GM23338 (cell line): ENCODE data around the gene WWP2. TPM values are rescaled to one million over a fixed set of nuclear protein-coding genes. Genes with fewer than 3 reads are reported as not detected.
A peak's percentile ranks its signal among the peaks of the same experiment; 100 is the strongest.

Experiments used
- ATAC-seq: fragments of 200-7000 bp; cut with Tn5 transposase; 3 replicates; pipeline ENCODE4 v1.9.1; 2020
- DNase-seq: peaks from one replicate; pipeline ENCODE4 v3.0.0-alpha.2; 2015; ENCODE audit warnings: low spot score
- H2AFZ ChIP-seq: fragments of 200-600 bp; sonication (generic); 2 replicates; pipeline ENCODE4 v1.8.0; 2016; ENCODE audit warnings: antibody characterized with exemption, mild to moderate bottlenecking, moderate library complexity
- H3F3A ChIP-seq: fragments of 200-600 bp; sonication (generic); replicated peaks from 2 replicates; pipeline ENCODE4 v1.8.0; 2017; ENCODE audit warnings: antibody characterized with exemption, mixed run types, low read depth
- H3K27ac ChIP-seq: fragments of 200-600 bp; sonication (generic); 2 replicates; pipeline ENCODE4 v1.6.1; 2016; ENCODE audit warnings: low read depth
- H3K27me3 ChIP-seq: fragments of 200-600 bp; sonication (generic); 2 replicates; pipeline ENCODE4 v1.8.0; 2016; ENCODE audit warnings: mild to moderate bottlenecking, mixed run types, moderate library complexity; ENCODE audit not compliant: insufficient read depth
- H3K36me3 ChIP-seq: fragments of 200-600 bp; sonication (generic); 2 replicates; pipeline ENCODE4 v1.8.0; 2016; ENCODE audit warnings: mild to moderate bottlenecking; ENCODE audit not compliant: insufficient read depth
- H3K4me1 ChIP-seq: fragments of 200-600 bp; sonication (generic); 2 replicates; pipeline ENCODE4 v1.8.0; 2016; ENCODE audit warnings: mild to moderate bottlenecking, moderate library complexity; ENCODE audit not compliant: insufficient read depth
- H3K4me2 ChIP-seq: fragments of 200-600 bp; sonication (generic); 2 replicates; pipeline ENCODE4 v1.7.1; 2017; ENCODE audit warnings: mixed run types
- H3K4me3 ChIP-seq: fragments of 200-600 bp; sonication (generic); 2 replicates; pipeline ENCODE4 v1.6.1; 2016; ENCODE audit warnings: mixed run types
- H3K79me2 ChIP-seq: fragments of 200-600 bp; sonication (generic); replicated peaks from 2 replicates; pipeline ENCODE4 v1.8.0; 2017; ENCODE audit warnings: mild to moderate bottlenecking; ENCODE audit not compliant: insufficient read depth
- H3K9me2 ChIP-seq: fragments of 200-600 bp; sonication (generic); 2 replicates; pipeline ENCODE4 v1.8.0; 2017; ENCODE audit not compliant: insufficient read depth
- H4K20me1 ChIP-seq: fragments of 200-600 bp; sonication (generic); replicated peaks from 2 replicates; pipeline ENCODE4 v1.8.0; 2017; ENCODE audit warnings: mild to moderate bottlenecking; ENCODE audit not compliant: insufficient read depth
- H3K27ac Mint-ChIP-seq: 2 replicates; pipeline ENCODE4 v1.8.0; 2020; ENCODE audit warnings: inconsistent platforms, mild to moderate bottlenecking, moderate library complexity, mixed read lengths
- H3K27me3 Mint-ChIP-seq: 3 replicates; pipeline ENCODE4 v1.8.0; 2022; ENCODE audit warnings: low read depth, mild to moderate bottlenecking, moderate library complexity, mixed read lengths, inconsistent platforms; ENCODE audit not compliant: insufficient read depth, poor library complexity
- H3K36me3 Mint-ChIP-seq: 3 replicates; pipeline ENCODE4 v1.8.0; 2021; ENCODE audit warnings: low read depth, mild to moderate bottlenecking, inconsistent platforms, moderate library complexity, mixed read lengths
- H3K4me1 Mint-ChIP-seq: 3 replicates; pipeline ENCODE4 v1.8.0; 2020; ENCODE audit warnings: mild to moderate bottlenecking, inconsistent platforms, mixed read lengths
- H3K4me3 Mint-ChIP-seq: 3 replicates; pipeline ENCODE4 v1.8.0; 2021; ENCODE audit warnings: moderate library complexity, mild to moderate bottlenecking, inconsistent platforms, mixed read lengths
- H3K9me3 Mint-ChIP-seq: 3 replicates; pipeline ENCODE4 v1.8.0; 2020; ENCODE audit warnings: moderate library complexity, mild to moderate bottlenecking, inconsistent platforms, mixed read lengths
- CREB1 ChIP-seq: fragments of 250-450 bp; sonication (Bioruptor Pico); IDR thresholded peaks from 2 replicates; pipeline ENCODE4 v1.5.0; 2020; ENCODE audit warnings: low read depth, mild to moderate bottlenecking, moderate library complexity
- ETS1 ChIP-seq: IDR thresholded peaks from 2 replicates; pipeline ENCODE4 v1.6.1; 2016; ENCODE audit warnings: antibody characterized with exemption
- EZH2 ChIP-seq: fragments of 200-600 bp; sonication (generic); IDR thresholded peaks from one replicate; pipeline ENCODE4 v1.8.0; 2017; ENCODE audit warnings: antibody characterized with exemption, mild to moderate bottlenecking, low read depth; ENCODE audit not compliant: unreplicated experiment
- EZH2phosphoT487 ChIP-seq: fragments of 200-600 bp; sonication (generic); IDR thresholded peaks from one replicate; pipeline ENCODE4 v1.8.1; 2018; ENCODE audit warnings: antibody characterized with exemption; ENCODE audit not compliant: unreplicated experiment
- JUNB ChIP-seq: IDR thresholded peaks from one replicate; pipeline ENCODE4 v1.6.1; 2016; ENCODE audit warnings: antibody characterized with exemption; ENCODE audit not compliant: unreplicated experiment
- NANOG ChIP-seq: IDR thresholded peaks from 2 replicates; pipeline ENCODE4 v1.6.1; 2016; ENCODE audit warnings: antibody characterized with exemption, borderline replicate concordance
- POLR2AphosphoS5 ChIP-seq: IDR thresholded peaks from 2 replicates; pipeline ENCODE4 v1.6.1; 2016; ENCODE audit warnings: antibody characterized with exemption, low read depth
- REST ChIP-seq: IDR thresholded peaks from one replicate; pipeline ENCODE4 v1.6.1; 2018; ENCODE audit warnings: antibody characterized with exemption; ENCODE audit not compliant: unreplicated experiment
- STAT1 ChIP-seq: IDR thresholded peaks from one replicate; pipeline ENCODE4 v1.6.1; 2016; ENCODE audit warnings: antibody characterized with exemption; ENCODE audit not compliant: unreplicated experiment
- ZNF114 ChIP-seq: fragments of 250-450 bp; sonication (Bioruptor Pico); IDR thresholded peaks from 2 replicates; pipeline ENCODE4 v1.5.0; 2020; ENCODE audit warnings: mild to moderate bottlenecking, moderate library complexity
- ZNF331 ChIP-seq: fragments of 250-450 bp; sonication (Bioruptor Pico); IDR thresholded peaks from 2 replicates; pipeline ENCODE4 v1.5.0; 2020; ENCODE audit warnings: low read depth, mild to moderate bottlenecking, moderate library complexity
- polyA plus RNA-seq: library from polyadenylated mRNA; unstranded; fragments of >200 nt; fragmentation: Nextera tagmentation; extraction: Ambion mirVana; gene quantifications from 2 replicates; pipeline ENCODE4 v1.2.1, GENCODE V29; 2016
- total RNA-seq: library from RNA; depleted of rRNA; stranded (reverse); fragments of >200 nt; shearing (Covaris generic); gene quantifications from 2 replicates; pipeline ENCODE4 v1.2.3, GENCODE V29; 2014
- TF ChIP-seq, protein P1 (sequence below), 2 experiments: fragments of 200-600 bp in 1 of 2; sonication (generic) in 1 of 2; conservative IDR thresholded peaks; 2 replicates each; pipeline versions ENCODE4 v1.5.1 to v1.6.1; 2016 to 2017; ENCODE audit warnings: antibody characterized with exemption in 2 of 2, low read depth in 2 of 2, mild to moderate bottlenecking in 2 of 2, moderate library complexity in 1 of 2
- TF ChIP-seq, protein P2 (sequence below): fragments of 250-450 bp; sonication (Bioruptor Pico); IDR thresholded peaks from 2 replicates; pipeline ENCODE4 v1.5.0; 2020; ENCODE audit warnings: mild to moderate bottlenecking, moderate library complexity

WWP2 gene
- total and polyA plus RNA-seq, 2 experiments from 2014 or later, result 12.3 to 35.5 TPM

DNA sequence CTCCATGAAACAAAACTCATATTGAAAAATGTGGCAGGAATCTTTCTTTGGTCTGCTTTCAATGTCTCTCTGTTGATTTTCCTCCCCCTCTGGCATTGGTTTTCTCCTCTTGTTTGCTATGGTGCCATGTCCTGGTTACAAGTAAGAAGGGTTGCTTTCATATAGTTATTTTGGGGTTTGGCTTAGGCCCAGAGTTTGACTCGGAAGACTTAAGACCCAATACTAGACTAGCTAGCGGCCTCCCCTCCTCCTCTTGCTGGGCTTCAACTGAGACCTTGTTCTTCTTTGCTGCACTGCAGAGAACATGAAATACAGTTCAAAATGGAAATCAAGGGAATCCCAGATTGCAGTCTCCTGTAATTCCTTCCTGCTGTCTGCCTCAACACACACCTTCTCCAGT, 159.0 kb downstream of the WWP2 start:
- no peak overlapping the region for H2AFZ ChIP-seq
- no peaks in the 10 kb centered on the region for H3K27me3 ChIP-seq
- peaks cover 6% of the 10 kb centered on the region for H3K36me3 Mint-ChIP-seq
- peaks cover 15% of the 10 kb centered on the region for H3K4me1 ChIP-seq
- H3K9me3 Mint-ChIP-seq, result no peaks in the 10 kb centered on the region
- H3K4me2 ChIP-seq, result no peak overlapping the region
- H3K36me3 ChIP-seq, result no peaks in the 10 kb centered on the region
- H3K27me3 Mint-ChIP-seq, result peaks cover 2% of the 10 kb centered on the region
- 0 out of 2 replicates have a peak overlapping the region, but pooled peaks have one; percentile 55 for H3K27ac ChIP-seq
- DNase-seq, result no peak
- TF ChIP-seq ETS1, result no peak
- no peak for TF ChIP-seq JUNB
- TF ChIP-seq ZNF331, result no peak
- TF ChIP-seq, protein P1, sequence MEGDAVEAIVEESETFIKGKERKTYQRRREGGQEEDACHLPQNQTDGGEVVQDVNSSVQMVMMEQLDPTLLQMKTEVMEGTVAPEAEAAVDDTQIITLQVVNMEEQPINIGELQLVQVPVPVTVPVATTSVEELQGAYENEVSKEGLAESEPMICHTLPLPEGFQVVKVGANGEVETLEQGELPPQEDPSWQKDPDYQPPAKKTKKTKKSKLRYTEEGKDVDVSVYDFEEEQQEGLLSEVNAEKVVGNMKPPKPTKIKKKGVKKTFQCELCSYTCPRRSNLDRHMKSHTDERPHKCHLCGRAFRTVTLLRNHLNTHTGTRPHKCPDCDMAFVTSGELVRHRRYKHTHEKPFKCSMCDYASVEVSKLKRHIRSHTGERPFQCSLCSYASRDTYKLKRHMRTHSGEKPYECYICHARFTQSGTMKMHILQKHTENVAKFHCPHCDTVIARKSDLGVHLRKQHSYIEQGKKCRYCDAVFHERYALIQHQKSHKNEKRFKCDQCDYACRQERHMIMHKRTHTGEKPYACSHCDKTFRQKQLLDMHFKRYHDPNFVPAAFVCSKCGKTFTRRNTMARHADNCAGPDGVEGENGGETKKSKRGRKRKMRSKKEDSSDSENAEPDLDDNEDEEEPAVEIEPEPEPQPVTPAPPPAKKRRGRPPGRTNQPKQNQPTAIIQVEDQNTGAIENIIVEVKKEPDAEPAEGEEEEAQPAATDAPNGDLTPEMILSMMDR (conservative IDR thresholded peaks at IDR 0.05; ENCODE audit: low read depth in 2 of 2), result no peak
- TF ChIP-seq, protein P2, sequence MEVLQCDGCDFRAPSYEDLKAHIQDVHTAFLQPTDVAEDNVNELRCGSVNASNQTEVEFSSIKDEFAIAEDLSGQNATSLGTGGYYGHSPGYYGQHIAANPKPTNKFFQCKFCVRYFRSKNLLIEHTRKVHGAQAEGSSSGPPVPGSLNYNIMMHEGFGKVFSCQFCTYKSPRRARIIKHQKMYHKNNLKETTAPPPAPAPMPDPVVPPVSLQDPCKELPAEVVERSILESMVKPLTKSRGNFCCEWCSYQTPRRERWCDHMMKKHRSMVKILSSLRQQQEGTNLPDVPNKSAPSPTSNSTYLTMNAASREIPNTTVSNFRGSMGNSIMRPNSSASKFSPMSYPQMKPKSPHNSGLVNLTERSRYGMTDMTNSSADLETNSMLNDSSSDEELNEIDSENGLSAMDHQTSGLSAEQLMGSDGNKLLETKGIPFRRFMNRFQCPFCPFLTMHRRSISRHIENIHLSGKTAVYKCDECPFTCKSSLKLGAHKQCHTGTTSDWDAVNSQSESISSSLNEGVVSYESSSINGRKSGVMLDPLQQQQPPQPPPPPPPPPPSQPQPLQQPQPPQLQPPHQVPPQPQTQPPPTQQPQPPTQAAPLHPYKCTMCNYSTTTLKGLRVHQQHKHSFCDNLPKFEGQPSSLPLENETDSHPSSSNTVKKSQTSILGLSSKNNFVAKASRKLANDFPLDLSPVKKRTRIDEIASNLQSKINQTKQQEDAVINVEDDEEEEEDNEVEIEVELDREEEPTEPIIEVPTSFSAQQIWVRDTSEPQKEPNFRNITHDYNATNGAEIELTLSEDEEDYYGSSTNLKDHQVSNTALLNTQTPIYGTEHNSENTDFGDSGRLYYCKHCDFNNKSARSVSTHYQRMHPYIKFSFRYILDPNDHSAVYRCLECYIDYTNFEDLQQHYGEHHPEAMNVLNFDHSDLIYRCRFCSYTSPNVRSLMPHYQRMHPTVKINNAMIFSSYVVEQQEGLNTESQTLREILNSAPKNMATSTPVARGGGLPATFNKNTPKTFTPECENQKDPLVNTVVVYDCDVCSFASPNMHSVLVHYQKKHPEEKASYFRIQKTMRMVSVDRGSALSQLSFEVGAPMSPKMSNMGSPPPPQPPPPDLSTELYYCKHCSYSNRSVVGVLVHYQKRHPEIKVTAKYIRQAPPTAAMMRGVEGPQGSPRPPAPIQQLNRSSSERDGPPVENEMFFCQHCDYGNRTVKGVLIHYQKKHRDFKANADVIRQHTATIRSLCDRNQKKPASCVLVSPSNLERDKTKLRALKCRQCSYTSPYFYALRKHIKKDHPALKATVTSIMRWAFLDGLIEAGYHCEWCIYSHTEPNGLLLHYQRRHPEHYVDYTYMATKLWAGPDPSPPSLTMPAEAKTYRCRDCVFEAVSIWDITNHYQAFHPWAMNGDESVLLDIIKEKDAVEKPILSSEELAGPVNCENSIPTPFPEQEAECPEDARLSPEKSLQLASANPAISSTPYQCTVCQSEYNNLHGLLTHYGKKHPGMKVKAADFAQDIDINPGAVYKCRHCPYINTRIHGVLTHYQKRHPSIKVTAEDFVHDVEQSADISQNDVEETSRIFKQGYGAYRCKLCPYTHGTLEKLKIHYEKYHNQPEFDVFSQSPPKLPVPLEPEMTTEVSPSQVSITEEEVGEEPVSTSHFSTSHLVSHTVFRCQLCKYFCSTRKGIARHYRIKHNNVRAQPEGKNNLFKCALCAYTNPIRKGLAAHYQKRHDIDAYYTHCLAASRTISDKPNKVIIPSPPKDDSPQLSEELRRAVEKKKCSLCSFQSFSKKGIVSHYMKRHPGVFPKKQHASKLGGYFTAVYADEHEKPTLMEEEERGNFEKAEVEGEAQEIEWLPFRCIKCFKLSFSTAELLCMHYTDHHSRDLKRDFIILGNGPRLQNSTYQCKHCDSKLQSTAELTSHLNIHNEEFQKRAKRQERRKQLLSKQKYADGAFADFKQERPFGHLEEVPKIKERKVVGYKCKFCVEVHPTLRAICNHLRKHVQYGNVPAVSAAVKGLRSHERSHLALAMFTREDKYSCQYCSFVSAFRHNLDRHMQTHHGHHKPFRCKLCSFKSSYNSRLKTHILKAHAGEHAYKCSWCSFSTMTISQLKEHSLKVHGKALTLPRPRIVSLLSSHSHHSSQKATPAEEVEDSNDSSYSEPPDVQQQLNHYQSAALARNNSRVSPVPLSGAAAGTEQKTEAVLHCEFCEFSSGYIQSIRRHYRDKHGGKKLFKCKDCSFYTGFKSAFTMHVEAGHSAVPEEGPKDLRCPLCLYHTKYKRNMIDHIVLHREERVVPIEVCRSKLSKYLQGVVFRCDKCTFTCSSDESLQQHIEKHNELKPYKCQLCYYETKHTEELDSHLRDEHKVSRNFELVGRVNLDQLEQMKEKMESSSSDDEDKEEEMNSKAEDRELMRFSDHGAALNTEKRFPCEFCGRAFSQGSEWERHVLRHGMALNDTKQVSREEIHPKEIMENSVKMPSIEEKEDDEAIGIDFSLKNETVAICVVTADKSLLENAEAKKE, result no peak
- TF ChIP-seq STAT1, result no peak
- TF ChIP-seq CREB1 (CRISPR knock-in tag), result no peak
- no peak for TF ChIP-seq REST
- TF ChIP-seq EZH2phosphoT487, result no peak
- no peak for TF ChIP-seq EZH2
- no peak for TF ChIP-seq POLR2AphosphoS5
- no peak for TF ChIP-seq NANOG
- TF ChIP-seq ZNF114 (CRISPR knock-in tag), result no peak
- H3K79me2 ChIP-seq, result no peaks in the 10 kb centered on the region
- peaks cover 8% of the 10 kb centered on the region; the same call in 1 of the 2 replicates for H3F3A ChIP-seq
- H3K27ac Mint-ChIP-seq, result no peak overlapping the region
- no peak overlapping the region for H3K4me3 Mint-ChIP-seq
- H3K4me1 Mint-ChIP-seq, result peaks cover 33% of the 10 kb centered on the region
- no peaks in the 10 kb centered on the region for H3K9me2 ChIP-seq
- ATAC-seq, result no peak
- H4K20me1 ChIP-seq, result no peaks in the 10 kb centered on the region
- H3K4me3 ChIP-seq, result no peak overlapping the region
